ENCODE measurements around the gene OPN3.

The OPN3 gene

DNA sequence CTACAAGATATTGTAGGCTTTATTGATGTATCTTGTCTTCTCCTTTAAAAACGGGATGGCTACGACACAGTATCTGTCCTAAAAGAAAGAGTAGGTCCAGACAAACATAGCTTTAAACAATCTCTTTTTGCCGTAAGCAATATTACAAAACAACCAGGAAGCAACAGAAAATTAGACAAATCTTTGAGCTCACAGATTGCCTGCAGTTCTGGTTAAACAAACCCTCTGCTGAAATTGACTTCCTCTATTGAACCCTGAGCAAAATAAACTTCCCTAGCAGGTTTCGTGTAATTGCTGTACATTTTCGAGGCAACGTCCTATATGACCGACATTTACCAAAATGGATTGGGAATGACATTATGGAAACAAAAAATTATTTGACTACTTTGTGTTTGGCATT lies 50.6 kb downstream of the OPN3 start:
- DNase-seq (ENCODE audit: low spot score), result no peak

DNA sequence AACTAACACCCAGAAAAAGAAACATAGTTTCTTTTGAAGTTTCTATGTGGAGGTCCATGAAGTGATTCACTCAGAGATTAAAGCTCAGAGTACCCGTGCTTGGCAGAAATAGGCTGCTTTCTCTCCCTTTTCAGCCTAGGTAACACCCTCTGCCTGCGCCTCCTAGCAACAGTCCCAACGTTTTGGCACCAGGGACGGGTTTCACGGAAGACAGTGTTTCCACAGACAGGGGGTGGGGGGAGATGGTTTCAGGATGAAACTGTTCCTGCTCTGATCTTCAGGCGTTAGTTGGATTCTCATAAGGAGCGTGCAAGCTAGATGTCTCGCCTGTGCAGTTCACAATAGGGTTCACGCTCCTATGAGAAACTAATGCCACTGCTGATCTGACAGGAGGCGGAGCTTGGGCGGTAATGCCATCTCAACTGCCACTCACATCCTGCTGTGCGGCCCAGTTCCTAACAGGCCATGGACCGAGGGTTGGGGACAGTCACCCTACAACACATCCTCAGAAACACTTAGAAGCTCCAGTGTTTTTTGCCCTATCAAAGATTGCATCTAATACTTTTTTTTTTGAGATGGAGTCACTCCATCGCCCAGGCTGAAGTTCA lies 53.2 kb downstream of the OPN3 start:
- DNase-seq (ENCODE audit: low spot score), result no peak

DNA sequence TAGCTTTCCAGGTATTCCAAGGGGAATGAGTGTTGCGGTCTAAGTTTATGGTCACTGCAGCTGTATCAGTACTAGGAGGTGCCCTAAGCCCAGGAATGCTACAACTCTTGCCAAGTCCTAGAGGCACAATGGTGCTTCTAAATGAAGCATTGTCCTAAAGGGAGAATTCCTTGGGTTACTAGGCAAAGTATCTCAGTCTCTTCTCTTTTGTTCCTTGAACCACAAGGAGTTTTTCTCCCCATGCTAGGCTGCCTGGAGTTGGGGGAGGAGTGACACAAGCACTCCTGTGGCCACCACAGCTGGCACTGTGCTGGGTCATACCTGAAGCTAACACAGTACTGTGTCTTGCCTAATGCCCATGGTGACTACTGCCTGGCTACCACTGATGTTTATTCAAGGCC lies 57.2 kb downstream of the OPN3 start:
- no peak for DNase-seq (ENCODE audit: low spot score)

DNA sequence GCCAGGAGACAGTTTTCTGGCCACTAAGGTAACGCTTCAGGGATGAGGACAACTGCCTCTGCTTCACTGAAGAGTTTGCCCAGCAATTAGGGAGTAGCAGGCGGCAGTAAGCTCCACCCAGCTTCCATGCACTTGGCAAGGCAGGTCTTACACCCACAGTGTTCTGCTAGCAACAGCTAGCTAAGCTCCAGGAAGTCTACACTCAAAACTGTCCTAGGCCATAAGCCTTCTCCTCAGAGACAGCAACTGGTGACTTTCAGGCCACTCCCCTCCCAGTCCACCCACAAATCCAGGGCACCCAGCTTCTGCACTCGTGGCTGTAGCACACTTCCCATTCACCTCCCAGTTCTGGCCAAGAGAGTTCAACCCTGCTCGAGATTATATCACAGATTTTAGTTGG lies 60.7 kb downstream of the OPN3 start:
- no peak for DNase-seq (ENCODE audit: low spot score)

DNA sequence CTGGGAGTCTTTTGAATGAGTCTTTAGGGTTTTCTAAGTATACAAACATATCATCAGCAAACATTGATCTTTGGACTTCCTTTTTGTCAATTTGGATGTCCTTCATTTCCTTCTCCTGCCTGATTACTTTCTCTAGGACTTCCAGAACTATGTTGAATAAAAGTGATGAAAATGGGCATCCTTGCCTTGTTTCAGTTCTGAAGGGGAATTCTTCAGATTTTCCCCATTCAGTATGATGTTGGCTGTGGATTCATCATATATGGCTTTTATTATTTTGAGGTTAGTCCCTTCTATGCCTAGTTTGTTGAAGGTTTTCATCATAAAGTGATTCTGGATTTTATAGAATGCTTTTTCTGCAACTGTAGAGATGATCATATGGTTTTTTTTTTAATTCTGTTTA lies 66.0 kb downstream of the OPN3 start:
- DNase-seq (ENCODE audit: low spot score), result no peak

DNA sequence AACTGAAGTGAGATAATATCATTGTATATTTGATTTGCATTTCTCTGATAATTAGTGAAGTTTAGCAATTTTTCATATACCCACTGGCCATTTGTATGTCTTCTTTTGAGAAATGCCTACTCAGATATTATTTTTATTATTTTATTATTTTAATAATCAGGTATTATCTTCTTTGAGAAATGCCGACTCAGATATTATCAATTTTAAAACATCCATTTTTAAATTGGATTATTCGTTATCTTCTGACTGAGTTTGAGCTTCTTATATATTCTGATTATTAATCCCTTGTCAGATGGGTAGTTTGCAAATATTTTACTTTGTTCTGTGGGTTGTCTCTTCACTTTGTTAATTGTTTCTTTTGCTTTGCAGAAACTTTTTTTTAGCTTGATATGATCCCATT lies 70.3 kb downstream of the OPN3 start:
- DNase-seq (ENCODE audit: low spot score), result no peak

DNA sequence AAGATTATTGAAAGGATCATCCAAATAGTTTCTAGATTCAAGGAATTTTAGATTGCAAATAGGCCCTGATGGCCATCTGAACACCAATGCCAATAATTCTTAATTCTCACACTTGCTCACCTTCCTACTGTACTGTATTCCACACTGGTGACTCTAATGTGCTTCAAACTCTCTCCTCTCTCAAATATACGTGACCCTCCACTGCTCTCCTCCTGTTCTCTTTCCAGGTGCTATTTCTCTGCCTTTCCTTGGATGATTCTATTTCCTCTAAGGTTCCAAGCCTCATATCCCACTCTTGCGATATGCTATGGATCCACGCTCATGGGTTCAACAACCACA lies 79.4 kb downstream of the OPN3 start:
- no peak for DNase-seq (ENCODE audit: low spot score)

DNA sequence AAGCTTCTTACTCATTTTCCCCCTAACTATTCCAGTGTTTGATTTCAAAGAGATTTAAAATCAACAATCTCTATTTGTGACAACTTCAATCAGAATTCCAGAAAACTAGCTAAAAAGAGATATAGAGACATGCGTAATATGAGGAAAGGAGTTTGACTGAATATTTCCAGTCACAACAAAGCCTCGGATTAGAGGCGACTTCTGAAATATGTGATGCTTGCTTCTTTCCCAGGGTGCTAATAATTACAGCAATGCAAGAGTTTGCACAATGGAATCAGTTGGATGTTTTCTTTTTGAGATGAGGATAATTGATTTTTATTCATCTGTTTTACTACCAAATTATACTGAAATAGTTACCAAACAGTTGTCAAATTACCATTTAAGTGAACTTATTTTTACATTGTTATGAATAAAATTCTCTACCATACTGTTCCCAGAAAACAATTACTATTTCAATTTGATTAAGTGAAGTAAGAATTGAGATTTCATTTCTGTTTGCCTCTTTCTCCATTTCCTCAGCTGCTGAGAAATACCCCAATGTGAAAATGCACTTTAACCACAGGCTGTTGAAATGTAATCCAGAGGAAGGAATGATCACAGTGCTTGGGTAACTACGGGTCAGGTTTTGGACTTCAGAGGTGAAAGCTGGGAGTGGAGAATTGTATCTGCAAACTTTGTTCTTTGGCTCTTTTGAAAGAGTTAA lies 79.9 kb downstream of the OPN3 start:
- no peak for DNase-seq (ENCODE audit: low spot score)

DNA sequence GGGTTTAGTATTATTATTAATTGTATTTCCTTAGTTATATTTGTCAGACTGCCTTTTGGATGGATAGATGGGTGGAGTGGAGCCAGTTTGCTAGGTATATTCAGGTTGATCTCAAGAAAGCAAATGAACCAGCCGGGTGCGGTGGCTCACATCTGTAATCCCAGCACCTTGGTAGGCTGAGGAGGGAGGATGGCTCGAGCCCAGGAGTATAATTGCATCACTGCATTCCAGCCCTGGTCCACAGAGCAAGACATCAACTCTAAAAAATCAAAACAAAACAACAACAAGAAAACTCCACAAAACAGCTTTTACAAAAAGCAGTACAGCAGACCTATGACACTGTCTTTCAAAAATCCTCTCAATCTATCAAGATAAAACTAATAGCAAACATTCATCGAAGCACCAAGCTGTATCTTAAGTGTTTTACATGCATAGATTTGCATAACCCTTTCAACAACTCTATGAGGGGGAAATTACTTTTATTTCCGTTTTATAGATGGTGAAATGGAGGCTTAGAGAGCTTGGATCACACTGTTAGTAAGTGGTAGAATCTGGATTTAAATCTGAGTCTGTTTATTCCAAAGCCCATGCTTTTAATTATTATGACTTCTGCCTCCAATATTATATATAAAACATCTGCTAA lies 82.5 kb downstream of the OPN3 start:
- no peak for DNase-seq (ENCODE audit: low spot score)

DNA sequence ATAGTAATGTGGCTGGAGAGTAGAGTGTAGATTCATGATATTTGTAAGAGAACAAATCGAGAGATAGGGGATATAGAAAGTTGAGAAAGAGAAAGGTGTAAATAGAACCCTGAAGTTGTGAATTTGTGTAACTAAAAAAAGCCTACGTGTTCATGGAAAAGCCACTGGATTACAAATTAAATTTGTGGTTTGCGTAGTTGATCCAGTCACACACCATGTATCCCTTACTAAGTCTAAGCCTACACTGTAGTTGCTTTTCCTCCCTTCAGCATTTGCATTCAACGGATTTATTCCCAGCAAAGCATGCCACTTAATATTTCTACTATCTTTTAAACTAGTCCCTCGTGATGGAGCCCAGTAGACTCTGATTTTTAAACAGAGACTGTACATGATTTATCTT lies 83.1 kb downstream of the OPN3 start:
- no peak for DNase-seq (ENCODE audit: low spot score)

DNA sequence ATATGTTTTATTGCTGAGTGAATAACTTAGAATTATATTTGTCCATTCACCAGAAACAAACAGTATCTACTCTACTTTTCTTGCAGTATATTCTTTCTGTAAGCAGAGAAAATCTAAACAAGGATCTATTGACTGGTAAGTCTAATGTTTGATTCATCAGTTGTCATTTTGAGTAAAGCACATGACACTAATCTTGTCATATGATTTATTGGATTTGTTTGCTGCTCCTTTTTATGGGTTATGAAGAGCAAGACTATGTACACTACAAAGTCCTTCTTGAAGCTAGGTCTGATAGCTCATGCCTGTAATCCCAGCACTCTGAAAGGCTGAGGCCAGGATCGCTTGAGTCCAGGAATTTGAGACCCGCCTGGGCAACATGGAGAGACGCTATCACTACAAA lies 84.6 kb downstream of the OPN3 start:
- DNase-seq (ENCODE audit: low spot score), result peak; percentile 54

DNA sequence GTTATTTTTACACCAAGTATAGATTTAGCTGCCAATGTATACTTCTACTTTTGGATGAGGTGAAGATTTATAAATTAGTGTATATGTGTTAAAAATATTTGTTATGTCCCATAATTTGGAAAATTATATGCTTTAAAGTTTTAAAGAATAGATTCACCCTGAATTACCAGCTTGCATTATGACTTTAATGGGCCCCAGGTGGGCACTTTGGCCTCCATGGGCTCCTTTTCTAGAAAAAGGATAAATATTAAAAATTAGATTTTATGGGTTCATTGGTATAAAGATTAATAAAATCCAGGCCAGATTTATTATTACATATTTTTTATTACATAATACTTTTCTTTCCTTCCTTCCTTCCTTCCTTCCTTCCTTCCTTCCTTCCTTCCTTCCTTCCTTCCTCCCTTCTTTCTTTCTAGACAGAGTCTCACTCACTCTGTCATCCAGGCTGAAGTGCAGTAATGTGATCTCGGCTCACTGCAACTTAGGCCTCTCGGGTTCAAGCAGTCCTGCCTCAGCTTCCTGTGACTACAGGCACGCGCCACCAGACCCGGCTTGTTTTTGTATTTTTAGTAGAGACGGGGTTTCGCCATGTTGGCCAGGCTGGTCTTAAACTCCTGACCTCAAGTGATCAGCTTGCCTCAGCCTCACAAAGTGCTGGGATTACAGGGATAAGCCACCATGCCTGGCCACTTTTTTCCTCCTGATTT lies 86.1 kb downstream of the OPN3 start:
- DNase-seq (ENCODE audit: low spot score), result no peak

DNA sequence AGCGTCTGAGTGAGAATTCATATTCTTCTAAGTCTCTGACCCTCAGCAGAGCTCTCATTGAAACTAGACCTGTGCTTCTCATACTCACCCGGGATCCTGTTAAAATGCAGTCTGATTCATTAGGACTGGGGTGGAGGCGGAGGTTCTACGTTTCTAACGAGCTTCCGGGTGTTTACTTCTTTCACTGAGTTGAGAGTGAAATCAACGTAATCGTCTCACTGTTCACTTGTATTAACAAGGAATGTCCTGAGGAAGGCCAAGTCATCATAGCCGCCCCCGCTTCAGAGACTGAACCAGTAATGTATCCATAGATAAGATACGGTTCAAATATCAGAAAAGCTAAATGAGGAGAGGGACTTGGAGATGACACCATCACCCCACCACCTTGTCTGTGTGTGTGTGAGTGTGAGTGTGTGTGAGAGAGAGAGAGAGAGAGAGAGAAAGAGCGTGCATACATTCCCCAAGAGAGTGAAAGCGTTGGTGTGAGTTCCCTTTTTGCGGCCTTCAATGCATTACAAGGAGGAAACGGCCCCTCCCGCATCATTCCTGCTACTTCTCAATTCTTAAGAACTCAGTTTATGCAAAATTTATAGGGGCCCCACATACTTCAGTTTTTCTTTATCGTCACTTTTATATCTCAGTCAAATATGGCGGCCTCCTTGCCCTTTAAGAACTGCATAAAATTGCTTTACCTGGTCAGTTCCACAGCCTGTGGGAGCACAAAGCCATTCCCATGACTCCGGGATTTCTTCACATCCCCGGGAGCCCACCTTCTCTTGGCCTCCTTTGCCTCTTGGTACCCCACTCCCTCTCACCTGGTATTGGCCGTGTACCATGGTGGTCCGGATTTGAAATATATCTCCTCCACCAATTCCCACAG lies 88.2 kb downstream of the OPN3 start:
- DNase-seq (ENCODE audit: low spot score), result no peak

DNA sequence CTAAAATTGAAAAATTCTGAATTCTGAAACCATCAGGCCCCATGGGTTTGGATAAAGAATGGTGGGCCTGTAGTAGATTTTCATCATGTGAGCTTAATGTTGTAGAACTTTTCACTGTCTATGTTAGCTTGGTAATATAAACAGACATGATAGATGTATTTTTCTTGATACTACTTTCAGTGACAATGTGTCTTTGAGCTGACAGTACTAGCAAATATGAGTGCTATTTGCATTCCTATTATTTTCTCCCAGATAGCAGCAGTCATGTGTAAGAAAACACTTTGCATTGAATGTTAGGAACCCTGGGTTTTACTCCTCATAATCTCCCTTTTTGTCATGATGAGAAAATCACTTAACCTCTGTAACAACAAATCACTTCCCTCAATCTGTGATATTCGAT lies 89.9 kb downstream of the OPN3 start:
- DNase-seq (ENCODE audit: low spot score), result no peak

DNA sequence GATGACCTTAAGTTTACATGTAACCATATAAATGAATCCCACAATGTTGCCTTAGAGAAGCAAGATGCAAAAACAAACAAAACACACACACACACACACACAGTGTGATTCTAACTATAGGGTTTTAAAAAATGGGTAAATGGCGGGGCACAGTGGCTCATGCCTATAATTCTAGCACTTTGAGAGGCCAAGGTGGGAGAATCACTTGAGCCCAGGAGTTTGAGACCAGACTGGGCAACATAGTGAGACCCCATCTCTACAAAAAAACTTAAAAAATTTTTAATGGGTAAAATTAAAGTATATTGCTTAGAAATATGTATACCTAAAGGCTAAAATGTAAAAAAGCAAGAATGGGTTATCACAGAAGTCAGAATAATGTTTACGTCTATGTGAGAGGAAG lies 92.2 kb downstream of the OPN3 start:
- DNase-seq (ENCODE audit: low spot score), result no peak

Data from COLO829 (cell line).